SH-SY5Y (cell line): ENCODE measurements around the gene HS3ST3B1.

Experiments used
- GATA2 ChIP-seq: IDR thresholded peaks from 2 replicates; pipeline ENCODE4 v1.6.1; 2011; ENCODE audit warnings: mild to moderate bottlenecking, low read depth, low read length
- GATA3 ChIP-seq: IDR thresholded peaks from 2 replicates; pipeline ENCODE4 v1.6.1; 2011; ENCODE audit warnings: low read depth, mild to moderate bottlenecking, low read length, moderate library complexity

GRCh38 chr17:14310605-14311004 lies 9.7 kb downstream of the HS3ST3B1 start:
- TF ChIP-seq GATA2, result no peak
- no peak for TF ChIP-seq GATA3
